Right lobe of liver (tissue), 4 donors: ENCODE measurements around the gene CACNB2.

ENCODE experiments used
- POLR2A ChIP-seq: fragments of 450-650 bp; IDR thresholded peaks from one replicate; pipeline ENCODE4 v1.6.1; 2017; ENCODE audit warnings: antibody characterized with exemption, mild to moderate bottlenecking
- TF ChIP-seq, protein P1 (sequence below), 4 donors: fragments of 200-600 bp in 3 of 4; fragments of 450-650 bp in 1 of 4; IDR thresholded peaks; one replicate each; pipeline versions ENCODE4 v1.5.1 to v1.8.0; 2016 to 2022; ENCODE audit warnings: antibody characterized with exemption in 4 of 4, mild to moderate bottlenecking in 2 of 4
- donor health status: DM: no; HTN: no; CAD: no.
- donor health status: DM: no; HTN: no; CAD: no.
- donor health status: DM: no; HTN: yes; CAD: no.

DNA sequence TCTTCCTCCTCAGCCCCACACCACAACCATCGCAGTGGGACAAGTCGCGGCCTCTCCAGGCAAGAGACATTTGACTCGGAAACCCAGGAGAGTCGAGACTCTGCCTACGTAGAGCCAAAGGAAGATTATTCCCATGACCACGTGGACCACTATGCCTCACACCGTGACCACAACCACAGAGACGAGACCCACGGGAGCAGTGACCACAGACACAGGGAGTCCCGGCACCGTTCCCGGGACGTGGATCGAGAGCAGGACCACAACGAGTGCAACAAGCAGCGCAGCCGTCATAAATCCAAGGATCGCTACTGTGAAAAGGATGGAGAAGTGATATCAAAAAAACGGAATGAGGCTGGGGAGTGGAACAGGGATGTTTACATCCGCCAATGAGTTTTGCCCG is 399.1 kb downstream of the CACNB2 start:
- no peak for TF ChIP-seq POLR2A
- TF ChIP-seq, protein P1, sequence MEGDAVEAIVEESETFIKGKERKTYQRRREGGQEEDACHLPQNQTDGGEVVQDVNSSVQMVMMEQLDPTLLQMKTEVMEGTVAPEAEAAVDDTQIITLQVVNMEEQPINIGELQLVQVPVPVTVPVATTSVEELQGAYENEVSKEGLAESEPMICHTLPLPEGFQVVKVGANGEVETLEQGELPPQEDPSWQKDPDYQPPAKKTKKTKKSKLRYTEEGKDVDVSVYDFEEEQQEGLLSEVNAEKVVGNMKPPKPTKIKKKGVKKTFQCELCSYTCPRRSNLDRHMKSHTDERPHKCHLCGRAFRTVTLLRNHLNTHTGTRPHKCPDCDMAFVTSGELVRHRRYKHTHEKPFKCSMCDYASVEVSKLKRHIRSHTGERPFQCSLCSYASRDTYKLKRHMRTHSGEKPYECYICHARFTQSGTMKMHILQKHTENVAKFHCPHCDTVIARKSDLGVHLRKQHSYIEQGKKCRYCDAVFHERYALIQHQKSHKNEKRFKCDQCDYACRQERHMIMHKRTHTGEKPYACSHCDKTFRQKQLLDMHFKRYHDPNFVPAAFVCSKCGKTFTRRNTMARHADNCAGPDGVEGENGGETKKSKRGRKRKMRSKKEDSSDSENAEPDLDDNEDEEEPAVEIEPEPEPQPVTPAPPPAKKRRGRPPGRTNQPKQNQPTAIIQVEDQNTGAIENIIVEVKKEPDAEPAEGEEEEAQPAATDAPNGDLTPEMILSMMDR (IDR thresholded peaks at IDR 0.05): no peak
